Astrocyte (in vitro differentiated cells and primary cell): Measurements from ENCODE around the gene AFG1L. TPM values are rescaled to one million over a fixed set of nuclear protein-coding genes. Genes with fewer than 3 reads are reported as not detected.

Experiments used
- DNase-seq: peaks from one replicate; pipeline ENCODE4 v3.0.0-alpha.2; 2010; ENCODE audit warnings: low read depth
- FAIRE-seq: peaks from 2 replicates; lab custom pipeline; 2011; peaks lifted over from hg19 to GRCh38; lab: Jason Lieb, UNC
- H2AFZ ChIP-seq: 2 replicates; pipeline ENCODE4 v1.6.0; 2012; ENCODE audit warnings: low read depth, low read length, inconsistent platforms
- H3K27ac ChIP-seq: 2 replicates; pipeline ENCODE4 v1.5.1; 2011; ENCODE audit warnings: low read depth, low read length, inconsistent platforms
- H3K27me3 ChIP-seq: 2 replicates; pipeline ENCODE4 v1.6.0; 2011; ENCODE audit warnings: low read length, inconsistent platforms; ENCODE audit not compliant: insufficient read depth
- H3K36me3 ChIP-seq: 2 replicates; pipeline ENCODE4 v1.5.1; 2011; ENCODE audit warnings: low read length, inconsistent platforms; ENCODE audit not compliant: insufficient read depth
- H3K4me1 ChIP-seq: 2 replicates; pipeline ENCODE4 v1.5.1; 2011; ENCODE audit warnings: low read length, inconsistent platforms; ENCODE audit not compliant: insufficient read depth
- H3K4me2 ChIP-seq: 2 replicates; pipeline ENCODE4 v1.6.0; 2012; ENCODE audit warnings: low read length, inconsistent platforms
- H3K4me3 ChIP-seq: 2 replicates; pipeline ENCODE4 v1.5.1; 2011; ENCODE audit warnings: low read depth, mild to moderate bottlenecking, low read length, inconsistent platforms; ENCODE audit not compliant: insufficient read depth
- H3K79me2 ChIP-seq: 2 replicates; pipeline ENCODE4 v1.6.0; 2012; ENCODE audit warnings: mild to moderate bottlenecking, low read length, inconsistent platforms; ENCODE audit not compliant: insufficient read depth
- H3K9ac ChIP-seq: 2 replicates; pipeline ENCODE4 v1.6.0; 2012; ENCODE audit warnings: mild to moderate bottlenecking, low read length, inconsistent platforms
- H3K9me3 ChIP-seq: 2 replicates; pipeline ENCODE4 v1.5.1; 2012; ENCODE audit warnings: low read depth, mild to moderate bottlenecking, low read length, inconsistent platforms; ENCODE audit not compliant: insufficient read depth
- H4K20me1 ChIP-seq: 2 replicates; pipeline ENCODE4 v1.6.0; 2012; ENCODE audit warnings: low read length, inconsistent platforms; ENCODE audit not compliant: insufficient read depth
- H3K27ac Mint-ChIP-seq: one replicate; pipeline ENCODE4 v1.8.0; 2021; ENCODE audit warnings: mild to moderate bottlenecking, mixed read lengths; ENCODE audit not compliant: unreplicated experiment
- H3K27me3 Mint-ChIP-seq: one replicate; pipeline ENCODE4 v1.8.0; 2021; ENCODE audit warnings: low read depth, mixed read lengths; ENCODE audit not compliant: unreplicated experiment
- H3K36me3 Mint-ChIP-seq: one replicate; pipeline ENCODE4 v1.8.0; 2021; ENCODE audit warnings: low read depth, mixed read lengths; ENCODE audit not compliant: unreplicated experiment
- H3K4me1 Mint-ChIP-seq: one replicate; pipeline ENCODE4 v1.8.0; 2021; ENCODE audit warnings: low read depth, mixed read lengths; ENCODE audit not compliant: unreplicated experiment
- H3K4me3 Mint-ChIP-seq: one replicate; pipeline ENCODE4 v1.8.0; 2021; ENCODE audit warnings: mild to moderate bottlenecking, moderate library complexity, mixed read lengths; ENCODE audit not compliant: unreplicated experiment
- H3K9me3 Mint-ChIP-seq: one replicate; pipeline ENCODE4 v1.8.0; 2021; ENCODE audit warnings: mild to moderate bottlenecking, mixed read lengths; ENCODE audit not compliant: unreplicated experiment
- EZH2 ChIP-seq: IDR thresholded peaks from 2 replicates; pipeline ENCODE4 v1.6.1; 2012; ENCODE audit warnings: mild to moderate bottlenecking, low read length, inconsistent platforms; ENCODE audit not compliant: insufficient read depth
- total RNA-seq: library from RNA; stranded (reverse); gene quantifications from 2 replicates; pipeline ENCODE4 v1.2.1, GENCODE V29; 2021
- TF ChIP-seq, protein P1 (sequence below): IDR thresholded peaks from 2 replicates; pipeline ENCODE4 v1.5.1; 2011; ENCODE audit warnings: low read depth, mild to moderate bottlenecking, inconsistent platforms, low read length, moderate library complexity; ENCODE audit not compliant: insufficient read depth

The AFG1L gene
- total RNA-seq, 1 donor from 2014 or later, result 7.9 TPM

DNA sequence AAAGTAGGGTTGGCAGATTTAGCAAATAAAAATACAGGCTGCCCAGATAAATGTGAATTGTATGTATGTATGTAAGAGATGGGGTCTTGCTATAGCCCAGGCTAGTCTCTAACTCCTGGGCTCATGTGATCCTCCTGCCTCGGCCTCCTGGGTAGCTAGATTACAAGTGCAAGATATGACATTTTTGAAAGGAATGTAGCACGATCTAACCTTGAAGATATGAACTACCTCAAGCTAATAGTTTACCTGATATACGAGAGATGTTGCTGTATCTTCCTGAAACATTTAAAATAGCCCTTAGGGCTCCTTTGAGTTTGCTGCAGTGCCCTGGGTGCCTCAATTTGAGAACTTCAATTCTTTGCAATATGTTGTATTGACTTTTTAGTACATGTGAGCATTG lies 42.1 kb downstream of the AFG1L start:
- Histone ChIP-seq H4K20me1 (no peaks in the 10 kb centered on the region), H3K36me3 (no peaks in the 10 kb centered on the region), H3K4me3 (no peak overlapping the region), H3K4me1 (no peaks in the 10 kb centered on the region), H3K27ac (no peak overlapping the region), H2AFZ (no peak overlapping the region), H3K27me3 (no peaks in the 10 kb centered on the region), H3K9me3 (no peaks in the 10 kb centered on the region), H3K9ac (no peak overlapping the region), H3K79me2 (no peaks in the 10 kb centered on the region), H3K4me2 (no peak overlapping the region)
- no peaks in the 10 kb centered on the region for H3K27me3 Mint-ChIP-seq
- DNase-seq, result no peak
- H3K4me1 Mint-ChIP-seq, result no peaks in the 10 kb centered on the region
- peaks cover 1% of the 10 kb centered on the region for H3K36me3 Mint-ChIP-seq
- no peaks in the 10 kb centered on the region for H3K9me3 Mint-ChIP-seq
- no peak overlapping the region for H3K27ac Mint-ChIP-seq
- TF ChIP-seq, protein P1, sequence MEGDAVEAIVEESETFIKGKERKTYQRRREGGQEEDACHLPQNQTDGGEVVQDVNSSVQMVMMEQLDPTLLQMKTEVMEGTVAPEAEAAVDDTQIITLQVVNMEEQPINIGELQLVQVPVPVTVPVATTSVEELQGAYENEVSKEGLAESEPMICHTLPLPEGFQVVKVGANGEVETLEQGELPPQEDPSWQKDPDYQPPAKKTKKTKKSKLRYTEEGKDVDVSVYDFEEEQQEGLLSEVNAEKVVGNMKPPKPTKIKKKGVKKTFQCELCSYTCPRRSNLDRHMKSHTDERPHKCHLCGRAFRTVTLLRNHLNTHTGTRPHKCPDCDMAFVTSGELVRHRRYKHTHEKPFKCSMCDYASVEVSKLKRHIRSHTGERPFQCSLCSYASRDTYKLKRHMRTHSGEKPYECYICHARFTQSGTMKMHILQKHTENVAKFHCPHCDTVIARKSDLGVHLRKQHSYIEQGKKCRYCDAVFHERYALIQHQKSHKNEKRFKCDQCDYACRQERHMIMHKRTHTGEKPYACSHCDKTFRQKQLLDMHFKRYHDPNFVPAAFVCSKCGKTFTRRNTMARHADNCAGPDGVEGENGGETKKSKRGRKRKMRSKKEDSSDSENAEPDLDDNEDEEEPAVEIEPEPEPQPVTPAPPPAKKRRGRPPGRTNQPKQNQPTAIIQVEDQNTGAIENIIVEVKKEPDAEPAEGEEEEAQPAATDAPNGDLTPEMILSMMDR, result no peak
- TF ChIP-seq EZH2, result no peak
- no peak overlapping the region for H3K4me3 Mint-ChIP-seq
- FAIRE-seq, result no peak

DNA sequence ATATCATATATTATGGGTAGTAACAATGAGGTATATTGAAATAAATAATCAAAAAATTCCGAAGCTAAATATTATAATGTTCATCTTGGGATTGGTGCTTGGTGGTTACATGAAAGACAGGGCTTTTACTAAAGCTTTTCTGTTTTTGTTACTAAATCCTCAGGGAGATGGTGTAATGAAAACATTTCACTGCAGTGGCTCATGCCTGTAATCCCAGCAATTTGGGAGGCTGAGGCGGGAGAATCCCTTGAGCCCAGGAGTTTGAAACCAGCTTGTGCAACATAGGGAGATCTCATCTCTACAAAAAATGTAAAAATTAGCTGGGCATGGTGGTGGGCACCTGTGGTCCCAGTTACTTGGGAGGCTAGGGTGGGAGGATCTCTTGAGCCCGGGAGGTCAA lies 42.9 kb downstream of the AFG1L start:
- no peaks in the 10 kb centered on the region for H3K79me2 ChIP-seq
- H3K36me3 Mint-ChIP-seq, result peaks cover 1% of the 10 kb centered on the region
- TF ChIP-seq, protein P1, result no peak
- TF ChIP-seq EZH2, result no peak
- H2AFZ ChIP-seq, result no peak overlapping the region
- H3K27me3 ChIP-seq, result no peaks in the 10 kb centered on the region
- no peak overlapping the region for H3K27ac Mint-ChIP-seq
- FAIRE-seq (no peak), DNase-seq (no peak)
- H3K9me3 Mint-ChIP-seq, result no peaks in the 10 kb centered on the region
- H3K27me3 Mint-ChIP-seq, result no peaks in the 10 kb centered on the region
- no peak overlapping the region for H3K4me2 ChIP-seq
- H3K4me3 ChIP-seq, result no peak overlapping the region
- no peaks in the 10 kb centered on the region for H3K9me3 ChIP-seq
- H3K4me1 ChIP-seq, result no peaks in the 10 kb centered on the region
- no peak overlapping the region for H3K27ac ChIP-seq
- no peaks in the 10 kb centered on the region for H3K36me3 ChIP-seq
- H4K20me1 ChIP-seq, result no peaks in the 10 kb centered on the region
- no peaks in the 10 kb centered on the region for H3K4me1 Mint-ChIP-seq
- no peak overlapping the region for H3K9ac ChIP-seq
- no peak overlapping the region for H3K4me3 Mint-ChIP-seq

DNA sequence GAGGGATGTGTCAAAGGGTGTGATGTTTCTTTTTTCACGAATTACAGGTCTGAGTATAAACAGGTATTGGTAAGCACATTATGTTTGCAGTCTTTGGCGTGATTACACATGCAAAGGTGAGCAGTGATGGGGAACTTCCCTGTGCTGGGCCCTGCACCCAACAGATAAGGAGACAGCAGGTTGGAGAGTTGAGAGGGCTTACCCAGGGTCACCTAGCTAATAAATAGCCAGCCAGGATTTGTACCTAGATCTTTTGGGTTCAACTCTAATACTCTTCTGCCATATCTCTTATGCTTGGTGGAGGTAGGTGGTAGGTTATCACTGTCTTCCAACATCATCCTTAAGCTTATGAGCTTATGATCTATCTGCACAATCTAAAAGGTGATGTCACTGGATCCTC lies 46.5 kb downstream of the AFG1L start:
- H3K27me3 Mint-ChIP-seq, result no peaks in the 10 kb centered on the region
- Histone ChIP-seq H3K4me3 (no peak overlapping the region), H3K36me3 (no peaks in the 10 kb centered on the region), H3K79me2 (no peaks in the 10 kb centered on the region), H4K20me1 (no peaks in the 10 kb centered on the region), H3K9ac (no peak overlapping the region), H3K27me3 (no peaks in the 10 kb centered on the region), H3K9me3 (no peaks in the 10 kb centered on the region), H3K27ac (no peak overlapping the region), H2AFZ (no peak overlapping the region), H3K4me1 (no peaks in the 10 kb centered on the region), H3K4me2 (no peak overlapping the region)
- H3K9me3 Mint-ChIP-seq, result no peaks in the 10 kb centered on the region
- FAIRE-seq (no peak), DNase-seq (no peak)
- H3K4me1 Mint-ChIP-seq, result no peaks in the 10 kb centered on the region
- H3K27ac Mint-ChIP-seq, result no peak overlapping the region
- peaks cover 1% of the 10 kb centered on the region for H3K36me3 Mint-ChIP-seq
- TF ChIP-seq EZH2, result no peak
- TF ChIP-seq, protein P1, result no peak
- H3K4me3 Mint-ChIP-seq, result no peak overlapping the region
